Astrocyte of the cerebellum (primary cell): ENCODE results near the gene CBL.
"Not testable (repeated sequence)": the region's sequence is repeated elsewhere in the genome, so short reads cannot be mapped to it uniquely, and the experiment has no call there.

Experiments
- DNase-seq: peaks from one replicate; pipeline ENCODE4 v3.0.0-alpha.2; 2011; ENCODE audit warnings: low read depth
- H3K4me3 ChIP-seq: 2 replicates; pipeline ENCODE4 v1.5.1; 2011; ENCODE audit warnings: mild to moderate bottlenecking, low read depth, low read length, moderate library complexity
- CTCF ChIP-seq: IDR thresholded peaks from 2 replicates; pipeline ENCODE4 v1.5.1; 2012; ENCODE audit warnings: low read length, low read depth, moderate library complexity, mild to moderate bottlenecking; ENCODE audit errors: missing control alignments
- in situ Hi-C: cut with HindIII; loops from 2 replicates; pipeline ENCODE4 v1.10.0; 2017; ENCODE audit warnings: low sequenced_read_pairs

The CBL gene

GRCh38 chr11:119198925-119199324, 7.2 kb upstream of the CBL start:
- TF ChIP-seq CTCF = no peak
- no peak overlapping the region for H3K4me3 ChIP-seq
- no peak for DNase-seq
- in situ Hi-C loops = loop anchor here (10.0 kb wide), 1 partner anchor 64 kb away; no protein-coding TSS in a partner anchor

GRCh38 chr11:119201236-119201635, 4.9 kb upstream of the CBL start:
- in situ Hi-C loops, DNase-seq, H3K4me3 ChIP-seq: not testable (repeated sequence)

GRCh38 chr11:119202554-119202953, 3.6 kb upstream of the CBL start:
- in situ Hi-C loops = no loop called here
- no peak overlapping the region for H3K4me3 ChIP-seq
- no peak for DNase-seq
- TF ChIP-seq CTCF = no peak

GRCh38 chr11:119204066-119204465, 2.1 kb upstream of the CBL start:
- no peak for TF ChIP-seq CTCF
- no peak overlapping the region for H3K4me3 ChIP-seq
- DNase-seq = no peak
- in situ Hi-C loops = no loop called here

- peak overlapping the region; percentile 93 for H3K4me3 ChIP-seq
- in situ Hi-C loops = no loop called here
- no peak for DNase-seq
- TF ChIP-seq CTCF = no peak
Observed at GRCh38 chr11:119205080-119205479, 1.1 kb upstream of the CBL start.

- TF ChIP-seq CTCF = no peak
- peak overlapping the region; percentile 93 for H3K4me3 ChIP-seq
- in situ Hi-C loops = no loop called here
- DNase-seq = no peak
Observed at GRCh38 chr11:119206511-119207414, 624 bp downstream of the CBL start.

GRCh38 chr11:119207415-119207960, 1.3 kb downstream of the CBL start:
- no peak for TF ChIP-seq CTCF
- peak overlapping the region; percentile 93 for H3K4me3 ChIP-seq
- DNase-seq = no peak
- in situ Hi-C loops = no loop called here
